GM21528 (cell line): ENCODE data around the gene CCDC197.

Experiments
- ATAC-seq: cut with Tn5 transposase; IDR thresholded peaks from one replicate; pipeline ENCODE4 v1.9.1; 2021; ENCODE audit warnings: mild to moderate bottlenecking, moderate library complexity; ENCODE audit not compliant: unreplicated experiment, low FRiP score

CCDC197 gene

GRCh38 chr14:94038921-94039629 is 42.0 kb downstream of the CCDC197 start:
- no peak for ATAC-seq

- no peak for ATAC-seq
Measured at GRCh38 chr14:94040247-94040646, 43.1 kb downstream of the CCDC197 start.

GRCh38 chr14:94040796-94041195 is 43.7 kb downstream of the CCDC197 start:
- ATAC-seq, result no peak

- no peak for ATAC-seq
Measured at GRCh38 chr14:94041551-94042346, 44.6 kb downstream of the CCDC197 start.

GRCh38 chr14:94042433-94043091 is 45.5 kb downstream of the CCDC197 start:
- no peak for ATAC-seq

GRCh38 chr14:94043111-94043755 is 46.1 kb downstream of the CCDC197 start:
- no peak for ATAC-seq

- ATAC-seq, result no peak
Measured at GRCh38 chr14:94043756-94044475, 46.8 kb downstream of the CCDC197 start.

GRCh38 chr14:94044476-94045091 is 47.5 kb downstream of the CCDC197 start:
- no peak for ATAC-seq

GRCh38 chr14:94045101-94045500 is 48.0 kb downstream of the CCDC197 start:
- ATAC-seq, result no peak

GRCh38 chr14:94045563-94046345 is 48.7 kb downstream of the CCDC197 start:
- ATAC-seq, result no peak

GRCh38 chr14:94046696-94047250 is 49.7 kb downstream of the CCDC197 start:
- no peak for ATAC-seq

GRCh38 chr14:94047581-94047980 is 50.5 kb downstream of the CCDC197 start:
- ATAC-seq, result no peak

- no peak for ATAC-seq
Measured at GRCh38 chr14:94048691-94049624, 51.9 kb downstream of the CCDC197 start.

GRCh38 chr14:94049625-94050023 is 52.5 kb downstream of the CCDC197 start:
- no peak for ATAC-seq

- no peak for ATAC-seq
Measured at GRCh38 chr14:94050231-94050880, 53.3 kb downstream of the CCDC197 start.

GRCh38 chr14:94051115-94051514 is 54.0 kb downstream of the CCDC197 start:
- ATAC-seq, result no peak

GRCh38 chr14:94051779-94052178 is 54.7 kb downstream of the CCDC197 start:
- ATAC-seq, result no peak
